Measurements from ENCODE around the gene SUCO.
"Not testable (repeated sequence)": the region's sequence is repeated elsewhere in the genome, so short reads cannot be mapped to it uniquely, and the experiment has no call there.

SUCO gene

GRCh38 chr1:172585861-172586260, 52.9 kb downstream of the SUCO start:
- no peak for TF ChIP-seq Cebpa-rat (IDR thresholded peaks at IDR 0.05)
- peaks cover 49% of the 10 kb centered on the region for H3K36me3 ChIP-seq
- H4K20me1 ChIP-seq, result no peaks in the 10 kb centered on the region
- no peak overlapping the region for H3K27ac ChIP-seq
- H3K9ac ChIP-seq, result no peak overlapping the region
- no peak overlapping the region for H3K4me2 ChIP-seq
- no peaks in the 10 kb centered on the region for H3K27me3 ChIP-seq
- no peaks in the 10 kb centered on the region; the same call in 1 of the 2 replicates for H3K9me3 ChIP-seq
- no peak overlapping the region for H3K4me3 ChIP-seq
- no peaks in the 10 kb centered on the region for H3K4me1 ChIP-seq

DNA sequence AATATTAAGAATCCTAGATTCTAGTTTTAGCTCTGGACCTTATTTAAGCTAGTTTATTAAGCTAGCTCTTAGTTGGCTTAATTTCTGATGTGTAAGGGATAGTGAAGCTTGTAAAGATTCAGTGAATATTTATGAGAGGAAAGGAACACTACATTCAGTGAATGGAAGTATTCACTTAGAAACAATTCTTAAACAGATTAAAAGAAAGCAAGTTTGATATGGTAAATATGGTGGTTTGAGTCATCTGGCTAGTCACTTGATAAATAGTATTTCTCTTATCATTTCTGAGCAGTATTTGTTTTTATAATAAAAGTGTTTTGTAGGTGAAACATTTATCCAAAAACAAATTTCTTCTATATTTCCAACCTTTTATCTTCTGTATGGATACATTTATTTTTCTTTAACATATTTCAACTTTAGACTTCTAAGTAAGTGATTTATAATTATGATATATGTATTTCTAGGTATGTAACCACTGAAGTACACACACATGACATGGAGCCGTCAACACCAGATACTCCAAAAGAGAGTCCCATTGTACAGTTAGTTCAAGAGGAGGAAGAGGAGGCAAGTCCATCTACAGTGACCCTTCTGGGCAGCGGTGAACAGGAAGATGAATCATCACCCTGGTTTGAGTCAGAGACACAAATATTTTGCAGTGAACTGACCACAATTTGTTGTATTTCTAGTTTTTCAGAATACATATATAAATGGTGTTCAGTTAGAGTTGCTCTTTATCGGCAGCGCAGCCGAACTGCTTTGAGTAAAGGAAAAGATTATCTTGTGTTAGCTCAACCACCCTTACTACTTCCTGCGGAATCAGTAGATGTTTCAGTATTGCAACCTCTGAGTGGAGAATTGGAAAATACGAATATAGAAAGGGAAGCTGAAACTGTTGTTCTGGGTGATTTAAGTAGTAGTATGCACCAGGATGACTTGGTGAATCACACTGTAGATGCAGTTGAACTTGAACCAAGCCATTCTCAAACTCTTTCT, 55.6 kb downstream of the SUCO start:
- Histone ChIP-seq H3K36me3 (peaks cover 53% of the 10 kb centered on the region), H3K9ac (no peak overlapping the region), H3K4me1 (no peaks in the 10 kb centered on the region), H3K4me2 (no peak overlapping the region), H3K4me3 (no peak overlapping the region), H3K27me3 (no peaks in the 10 kb centered on the region), H4K20me1 (no peaks in the 10 kb centered on the region), H3K9me3 (peaks cover 3% of the 10 kb centered on the region; the same call in 1 of the 2 replicates), H3K27ac (no peak overlapping the region)
- TF ChIP-seq Cebpa-rat (IDR thresholded peaks at IDR 0.05), result no peak

- no peak overlapping the region for H3K4me3 ChIP-seq
- no peak for TF ChIP-seq Cebpa-rat (IDR thresholded peaks at IDR 0.05)
- H3K27ac ChIP-seq, result no peak overlapping the region
- peaks cover 55% of the 10 kb centered on the region for H3K36me3 ChIP-seq
- peaks cover 3% of the 10 kb centered on the region; the same call in 1 of the 2 replicates for H3K9me3 ChIP-seq
- H4K20me1 ChIP-seq, result no peaks in the 10 kb centered on the region
- H3K27me3 ChIP-seq, result no peaks in the 10 kb centered on the region
- no peaks in the 10 kb centered on the region for H3K4me1 ChIP-seq
- H3K4me2 ChIP-seq, result no peak overlapping the region
- no peak overlapping the region for H3K9ac ChIP-seq
Measured at GRCh38 chr1:172589553-172589952, 56.6 kb downstream of the SUCO start.

DNA sequence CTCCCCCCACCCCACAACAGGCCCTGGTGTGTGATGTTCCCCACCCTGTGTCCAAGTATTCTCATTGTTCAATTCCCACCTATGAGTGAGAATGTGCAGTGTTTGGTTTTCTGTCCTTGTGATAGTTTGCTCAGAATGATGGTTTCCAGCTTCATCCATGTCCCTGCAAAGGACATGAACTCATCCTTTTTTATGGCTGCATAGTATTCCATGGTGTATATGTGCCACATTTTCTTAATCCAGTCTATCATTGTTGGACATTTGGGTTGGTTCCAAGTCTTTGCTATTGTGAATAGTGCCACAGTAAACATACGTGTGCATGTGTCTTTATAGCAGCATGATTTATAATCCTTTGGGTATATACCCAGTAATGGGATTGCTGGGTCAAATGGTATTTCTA, 58.5 kb downstream of the SUCO start:
- not testable (repeated sequence) for H3K4me1 ChIP-seq, H3K27ac ChIP-seq, H3K4me2 ChIP-seq, H3K4me3 ChIP-seq, H3K9me3 ChIP-seq, H3K27me3 ChIP-seq, H3K9ac ChIP-seq, H4K20me1 ChIP-seq
- H3K36me3 ChIP-seq, result peaks cover 64% of the 10 kb centered on the region

DNA sequence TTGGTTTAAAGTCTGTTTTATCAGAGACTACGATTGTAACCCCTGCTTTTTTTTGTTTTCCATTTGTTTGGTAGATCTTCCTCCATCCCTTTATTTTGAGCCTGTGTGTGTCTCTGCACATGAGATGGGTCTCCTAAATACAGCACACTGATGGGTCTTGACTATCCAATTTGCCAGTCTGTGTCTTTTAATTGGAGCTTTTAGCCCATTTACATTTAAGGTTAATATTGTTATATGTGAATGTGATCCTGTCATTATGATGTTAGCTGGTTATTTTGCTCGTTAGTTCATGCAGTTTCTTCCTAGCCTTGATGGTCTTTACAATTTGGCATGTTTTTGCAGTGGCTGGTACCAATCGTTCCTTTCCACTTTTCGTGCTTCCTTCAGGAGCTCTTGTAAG, 62.1 kb downstream of the SUCO start:
- not testable (repeated sequence) for H3K4me2 ChIP-seq, H3K9ac ChIP-seq, H4K20me1 ChIP-seq, H3K27ac ChIP-seq, H3K4me3 ChIP-seq, H3K4me1 ChIP-seq, H3K27me3 ChIP-seq
- Histone ChIP-seq H3K9me3 (peaks cover 17% of the 10 kb centered on the region), H3K36me3 (peaks cover 76% of the 10 kb centered on the region)

DNA sequence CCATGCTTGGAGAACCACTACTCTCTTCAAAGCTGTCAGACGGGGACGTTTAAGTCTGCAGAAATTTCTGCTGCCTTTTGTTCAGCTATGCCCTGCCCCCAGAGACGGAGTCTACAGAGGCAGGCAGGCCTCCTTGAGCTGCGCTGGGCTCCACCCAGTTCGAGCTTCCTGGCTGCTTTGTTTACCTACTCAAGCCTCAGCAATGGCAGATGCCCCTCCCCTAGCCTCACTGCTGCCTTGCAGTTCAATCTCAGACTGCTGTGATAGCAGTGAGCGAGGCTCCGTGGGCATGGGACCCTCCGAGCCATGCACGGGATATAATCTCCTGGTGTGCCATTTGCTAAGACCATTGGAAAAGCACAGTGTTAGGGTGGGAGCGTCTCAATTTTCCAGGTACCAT, 63.8 kb downstream of the SUCO start:
- H3K27me3 ChIP-seq, H3K4me3 ChIP-seq, H3K27ac ChIP-seq, H3K4me1 ChIP-seq, H3K4me2 ChIP-seq, H3K9ac ChIP-seq, H4K20me1 ChIP-seq: not testable (repeated sequence)
- H3K9me3 ChIP-seq, result peaks cover 17% of the 10 kb centered on the region
- H3K36me3 ChIP-seq, result peaks cover 79% of the 10 kb centered on the region

DNA sequence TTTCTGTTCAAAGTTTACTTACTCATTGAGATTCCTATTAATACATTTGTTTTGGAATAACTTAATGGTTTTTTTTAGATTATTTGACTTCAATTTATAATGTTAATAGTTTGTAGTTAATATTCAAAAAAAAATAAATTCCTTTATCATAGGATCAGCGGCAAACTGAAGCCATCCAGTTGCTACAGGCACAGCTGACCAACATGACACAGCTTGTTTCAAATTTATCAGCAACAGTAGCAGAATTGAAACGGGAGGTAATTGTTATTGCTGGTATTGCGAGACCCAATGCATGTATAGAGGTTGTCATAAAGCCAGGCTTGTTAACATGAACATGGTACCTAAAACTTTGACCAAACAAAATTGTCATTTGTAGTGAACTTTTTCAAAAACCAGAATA, 67.0 kb downstream of the SUCO start:
- no peak for TF ChIP-seq Cebpa-rat (IDR thresholded peaks at IDR 0.05)
- Histone ChIP-seq H3K9ac (no peak overlapping the region), H3K36me3 (peaks cover 80% of the 10 kb centered on the region), H4K20me1 (no peaks in the 10 kb centered on the region), H3K27me3 (no peaks in the 10 kb centered on the region), H3K4me1 (no peaks in the 10 kb centered on the region), H3K27ac (no peak overlapping the region), H3K9me3 (peaks cover 10% of the 10 kb centered on the region), H3K4me2 (no peak overlapping the region), H3K4me3 (no peak overlapping the region)

- Histone ChIP-seq H3K4me1 (no peaks in the 10 kb centered on the region), H3K27me3 (no peaks in the 10 kb centered on the region), H4K20me1 (no peaks in the 10 kb centered on the region), H3K4me3 (no peak overlapping the region), H3K36me3 (peaks cover 80% of the 10 kb centered on the region), H3K9ac (no peak overlapping the region), H3K4me2 (no peak overlapping the region), H3K9me3 (peaks cover 10% of the 10 kb centered on the region; the same call in 1 of the 2 replicates), H3K27ac (no peak overlapping the region)
- no peak for TF ChIP-seq Cebpa-rat (IDR thresholded peaks at IDR 0.05)
Measured at GRCh38 chr1:172600615-172601014, 67.7 kb downstream of the SUCO start.

DNA sequence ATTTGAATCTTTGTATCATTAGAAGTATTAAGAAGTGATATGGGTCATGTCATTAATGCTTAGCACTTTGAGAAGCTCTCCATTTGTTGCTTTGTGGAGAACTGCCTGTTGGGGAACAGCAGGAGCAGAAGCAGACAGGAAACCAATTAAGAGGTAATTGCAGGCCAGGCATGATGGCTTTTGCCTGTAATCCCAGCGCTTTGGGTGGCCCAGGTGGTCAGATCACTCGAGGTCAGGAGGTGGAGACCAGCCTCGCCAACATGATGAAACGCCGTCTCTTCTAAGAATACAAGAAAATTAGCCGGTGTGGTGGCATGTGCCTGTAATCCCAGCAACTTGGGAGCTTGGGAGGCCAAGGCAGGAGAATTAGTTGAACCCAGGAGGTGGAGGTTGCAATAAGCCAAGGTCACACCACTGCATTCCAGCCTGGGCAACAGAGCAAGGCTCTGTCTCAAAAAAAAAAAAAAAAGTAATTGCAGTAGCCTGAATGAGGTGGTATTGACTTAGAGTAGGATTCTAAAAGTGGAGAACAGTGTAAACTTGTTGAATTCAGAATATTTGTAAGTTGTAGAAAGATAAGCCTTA, 68.2 kb downstream of the SUCO start:
- H3K27ac ChIP-seq, result no peak overlapping the region
- no peak overlapping the region for H3K9ac ChIP-seq
- no peaks in the 10 kb centered on the region for H4K20me1 ChIP-seq
- peaks cover 10% of the 10 kb centered on the region; the same call in 1 of the 2 replicates for H3K9me3 ChIP-seq
- peaks cover 76% of the 10 kb centered on the region for H3K36me3 ChIP-seq
- H3K4me3 ChIP-seq, result no peak overlapping the region
- no peak overlapping the region for H3K4me2 ChIP-seq
- H3K27me3 ChIP-seq, result no peaks in the 10 kb centered on the region
- TF ChIP-seq Cebpa-rat (IDR thresholded peaks at IDR 0.05), result no peak
- H3K4me1 ChIP-seq, result no peaks in the 10 kb centered on the region

- H3K36me3 ChIP-seq, result peaks cover 64% of the 10 kb centered on the region
- H3K27me3 ChIP-seq, result no peaks in the 10 kb centered on the region
- no peaks in the 10 kb centered on the region for H3K4me1 ChIP-seq
- H3K9me3 ChIP-seq, result no peaks in the 10 kb centered on the region
- H4K20me1 ChIP-seq, result no peaks in the 10 kb centered on the region
- H3K27ac ChIP-seq, result no peak overlapping the region
- H3K4me3 ChIP-seq, result no peak overlapping the region
- no peak for TF ChIP-seq Cebpa-rat (IDR thresholded peaks at IDR 0.05)
- no peak overlapping the region for H3K4me2 ChIP-seq
- no peak overlapping the region for H3K9ac ChIP-seq
Measured at GRCh38 chr1:172602706-172603105, 69.8 kb downstream of the SUCO start.
